Body of pancreas (tissue), 4 donors: ENCODE measurements around the gene FAU.

ENCODE experiments used
- POLR2A ChIP-seq, 3 donors: fragments of 450-650 bp; IDR thresholded peaks; one replicate each; pipeline ENCODE4 v1.6.1; 2016; ENCODE audit warnings: antibody characterized with exemption in 3 of 3, mild to moderate bottlenecking in 2 of 3
- TF ChIP-seq, protein P1 (sequence below), 7 experiments: fragments of 450-650 bp in 4 of 7; fragments of 200-600 bp in 3 of 7; sonication (generic) in 3 of 7; IDR thresholded peaks; one replicate each; pipeline ENCODE4 v1.5.1; 2016 to 2019; ENCODE audit warnings: antibody characterized with exemption in 7 of 7

DNA sequence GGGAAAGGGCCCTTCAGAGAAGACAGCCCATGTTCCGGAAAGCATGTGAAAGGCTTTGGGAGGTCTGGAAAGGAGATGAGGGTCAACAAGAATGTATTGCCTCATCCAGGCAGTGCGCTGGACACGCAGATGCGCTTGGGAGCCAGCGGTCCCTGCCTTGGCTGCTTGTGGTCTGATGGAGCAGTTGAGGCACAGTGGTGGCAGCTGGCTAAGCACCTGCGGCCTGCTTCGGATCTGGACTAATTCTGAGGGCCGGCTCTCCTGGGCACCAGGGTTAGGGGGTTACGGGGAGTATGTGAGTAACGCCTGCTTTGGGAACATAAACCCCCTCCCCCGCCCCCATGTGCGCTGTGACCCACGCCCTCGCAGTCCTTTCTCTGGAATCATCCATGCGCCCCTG lies 14.9 kb downstream of the FAU start:
- TF ChIP-seq, protein P1, sequence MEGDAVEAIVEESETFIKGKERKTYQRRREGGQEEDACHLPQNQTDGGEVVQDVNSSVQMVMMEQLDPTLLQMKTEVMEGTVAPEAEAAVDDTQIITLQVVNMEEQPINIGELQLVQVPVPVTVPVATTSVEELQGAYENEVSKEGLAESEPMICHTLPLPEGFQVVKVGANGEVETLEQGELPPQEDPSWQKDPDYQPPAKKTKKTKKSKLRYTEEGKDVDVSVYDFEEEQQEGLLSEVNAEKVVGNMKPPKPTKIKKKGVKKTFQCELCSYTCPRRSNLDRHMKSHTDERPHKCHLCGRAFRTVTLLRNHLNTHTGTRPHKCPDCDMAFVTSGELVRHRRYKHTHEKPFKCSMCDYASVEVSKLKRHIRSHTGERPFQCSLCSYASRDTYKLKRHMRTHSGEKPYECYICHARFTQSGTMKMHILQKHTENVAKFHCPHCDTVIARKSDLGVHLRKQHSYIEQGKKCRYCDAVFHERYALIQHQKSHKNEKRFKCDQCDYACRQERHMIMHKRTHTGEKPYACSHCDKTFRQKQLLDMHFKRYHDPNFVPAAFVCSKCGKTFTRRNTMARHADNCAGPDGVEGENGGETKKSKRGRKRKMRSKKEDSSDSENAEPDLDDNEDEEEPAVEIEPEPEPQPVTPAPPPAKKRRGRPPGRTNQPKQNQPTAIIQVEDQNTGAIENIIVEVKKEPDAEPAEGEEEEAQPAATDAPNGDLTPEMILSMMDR (IDR thresholded peaks at IDR 0.05) = no peak
- TF ChIP-seq POLR2A (IDR thresholded peaks at IDR 0.05) = no peak
